Gastroesophageal sphincter (tissue), 3 donors: ENCODE data around the gene MAPK8IP3.

Source experiments
- EP300 ChIP-seq: sonication (generic); formaldehyde crosslinking; IDR thresholded peaks from one replicate; pipeline ENCODE4 v1.6.1; 2017; ENCODE audit warnings: antibody characterized with exemption, mild to moderate bottlenecking
- POLR2A ChIP-seq, 2 donors: fragments of 450-650 bp; IDR thresholded peaks; one replicate each; pipeline ENCODE4 v1.6.1; 2017; ENCODE audit warnings: antibody characterized with exemption in 2 of 2, mild to moderate bottlenecking in 2 of 2, moderate library complexity in 1 of 2
- POLR2AphosphoS5 ChIP-seq: sonication (generic); formaldehyde crosslinking; IDR thresholded peaks from one replicate; pipeline ENCODE4 v1.6.1; 2017; ENCODE audit warnings: antibody characterized with exemption
- TF ChIP-seq, protein P1 (sequence below), 4 experiments: fragments of 200-600 bp in 2 of 4; fragments of 450-650 bp in 2 of 4; sonication (generic) in 1 of 4; IDR thresholded peaks; one replicate each; pipeline ENCODE4 v1.5.1; 2017 to 2019; ENCODE audit warnings: antibody characterized with exemption in 4 of 4, mild to moderate bottlenecking in 2 of 4, moderate library complexity in 2 of 4

DNA sequence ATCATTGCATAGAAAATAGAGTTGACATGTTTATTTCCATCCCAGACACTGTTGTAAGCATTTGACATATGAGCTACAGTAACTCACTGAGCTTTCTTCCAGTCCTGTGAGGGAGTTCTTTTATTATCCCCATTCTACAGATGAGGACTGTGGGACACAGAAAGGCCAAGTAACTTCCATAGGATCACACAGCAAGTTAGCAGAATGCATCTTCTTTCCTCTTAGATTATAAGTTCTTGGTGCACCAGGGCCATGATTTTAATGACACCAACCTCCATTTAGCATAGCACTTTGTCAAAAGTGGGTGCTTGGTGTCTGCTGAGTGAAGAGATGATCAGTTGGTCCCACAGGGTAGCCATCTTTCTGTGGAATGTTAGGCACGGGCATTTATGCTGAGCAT lies 15.2 kb upstream of the MAPK8IP3 start:
- no peak for TF ChIP-seq POLR2A (IDR thresholded peaks at IDR 0.05)
- TF ChIP-seq, protein P1, sequence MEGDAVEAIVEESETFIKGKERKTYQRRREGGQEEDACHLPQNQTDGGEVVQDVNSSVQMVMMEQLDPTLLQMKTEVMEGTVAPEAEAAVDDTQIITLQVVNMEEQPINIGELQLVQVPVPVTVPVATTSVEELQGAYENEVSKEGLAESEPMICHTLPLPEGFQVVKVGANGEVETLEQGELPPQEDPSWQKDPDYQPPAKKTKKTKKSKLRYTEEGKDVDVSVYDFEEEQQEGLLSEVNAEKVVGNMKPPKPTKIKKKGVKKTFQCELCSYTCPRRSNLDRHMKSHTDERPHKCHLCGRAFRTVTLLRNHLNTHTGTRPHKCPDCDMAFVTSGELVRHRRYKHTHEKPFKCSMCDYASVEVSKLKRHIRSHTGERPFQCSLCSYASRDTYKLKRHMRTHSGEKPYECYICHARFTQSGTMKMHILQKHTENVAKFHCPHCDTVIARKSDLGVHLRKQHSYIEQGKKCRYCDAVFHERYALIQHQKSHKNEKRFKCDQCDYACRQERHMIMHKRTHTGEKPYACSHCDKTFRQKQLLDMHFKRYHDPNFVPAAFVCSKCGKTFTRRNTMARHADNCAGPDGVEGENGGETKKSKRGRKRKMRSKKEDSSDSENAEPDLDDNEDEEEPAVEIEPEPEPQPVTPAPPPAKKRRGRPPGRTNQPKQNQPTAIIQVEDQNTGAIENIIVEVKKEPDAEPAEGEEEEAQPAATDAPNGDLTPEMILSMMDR (IDR thresholded peaks at IDR 0.05), result no peak
- no peak for TF ChIP-seq EP300
- no peak for TF ChIP-seq POLR2AphosphoS5
